K562 (cell line): ENCODE results near the gene ABCA10. TPM values are rescaled to one million over a fixed set of nuclear protein-coding genes. Genes with fewer than 3 reads are reported as not detected.

Experiments used
- ATAC-seq: fragments of 200-7000 bp; cut with Tn5 transposase; 3 replicates; pipeline ENCODE4 v1.9.1; 2020; ENCODE audit warnings: moderate library complexity
- BruUV-seq: library from RNA; stranded (reverse); fragments of 400-500 nt; replicated peaks from 2 replicates; lab custom pipeline; 2021; lab: Mats Ljungman, UMichigan
- CTCF ChIA-PET: fragments of 300-600 bp; formaldehyde crosslinking; extraction: SDS; loops from one replicate; lab custom pipeline; 2021; ENCODE audit warnings: low intra/inter-chr PET ratio; lab: Yijun Ruan, JAX
- POLR2A ChIA-PET: fragments of 300-600, 350-650 bp; sonication (Branson Sonifier 250); formaldehyde crosslinking; extraction: SDS; loops from one replicate; lab custom pipeline; 2021; ENCODE audit warnings: antibody characterized with exemption, inconsistent platforms; lab: Yijun Ruan, JAX
- DNase-seq, 4 experiments: peaks; one replicate each; pipeline versions ENCODE4 v3.0.0 to v3.0.0-alpha.2; 2011 to 2018; ENCODE audit warnings: low spot score in 3 of 4, mixed read lengths in 3 of 4; ENCODE audit errors: extremely low read depth in 1 of 4
- FAIRE-seq: peaks from 2 replicates; lab custom pipeline; 2011; peaks lifted over from hg19 to GRCh38; lab: Jason Lieb, UNC
- H2AFZ ChIP-seq: 2 replicates; pipeline ENCODE4 v1.6.0; 2011; ENCODE audit warnings: low read depth, low read length, control low read depth, inconsistent platforms
- H3K27ac ChIP-seq: fragments of 200-600 bp; 3 replicates; pipeline ENCODE4 v1.8.0; 2011; ENCODE audit warnings: low read depth, mild to moderate bottlenecking, control low read depth, inconsistent platforms, low read length, moderate library complexity, mixed read lengths; ENCODE audit errors: extremely low read depth
- H3K27me3 ChIP-seq, 2 experiments: fragments of 300-600 bp in 1 of 2; 2 replicates in 1 of 2; 3 replicates in 1 of 2; pipeline versions ENCODE4 v1.6.0 to v1.8.0; 2011; ENCODE audit warnings: inconsistent platforms in 2 of 2, low read length in 2 of 2, mild to moderate bottlenecking in 1 of 2, mixed read lengths in 1 of 2, moderate library complexity in 1 of 2; ENCODE audit not compliant: control insufficient read depth in 2 of 2, insufficient read depth in 2 of 2
- H3K36me3 ChIP-seq: fragments of 300-600 bp; 3 replicates; pipeline ENCODE4 v1.8.0; 2011; ENCODE audit warnings: mild to moderate bottlenecking, low read length, inconsistent platforms; ENCODE audit not compliant: control insufficient read depth, insufficient read depth
- H3K4me1 ChIP-seq, 2 experiments: fragments of 200-600 bp in 1 of 2; replicated peaks in 1 of 2; 2 replicates in 1 of 2; 3 replicates in 1 of 2; pipeline versions ENCODE4 v1.5.1 to v1.8.0; 2011; ENCODE audit warnings: inconsistent platforms in 2 of 2, low read length in 2 of 2, mild to moderate bottlenecking in 1 of 2, mixed read lengths in 1 of 2, moderate library complexity in 1 of 2; ENCODE audit not compliant: control insufficient read depth in 2 of 2, insufficient read depth in 2 of 2
- H3K4me2 ChIP-seq: 2 replicates; pipeline ENCODE4 v1.6.1; 2011; ENCODE audit warnings: low read length, control low read depth, inconsistent platforms, mixed read lengths; ENCODE audit not compliant: insufficient read depth
- H3K4me3 ChIP-seq: fragments of 200-600 bp; sonication (generic), shearing (Covaris generic); 2 replicates; pipeline ENCODE4 v1.5.1; 2016; ENCODE audit warnings: control low read depth, inconsistent platforms
- H3K79me2 ChIP-seq: fragments of 200-600 bp; 3 replicates; pipeline ENCODE4 v1.8.0; 2011; ENCODE audit warnings: low read length, inconsistent platforms; ENCODE audit not compliant: control insufficient read depth, insufficient read depth
- H3K9ac ChIP-seq, 2 experiments: 2 replicates each; pipeline versions ENCODE4 v1.6.0 to v1.6.1; 2011; ENCODE audit warnings: low read depth in 2 of 2, low read length in 2 of 2, control low read depth in 1 of 2, inconsistent platforms in 1 of 2, mild to moderate bottlenecking in 1 of 2, mixed read lengths in 1 of 2; ENCODE audit not compliant: insufficient read depth in 1 of 2
- H3K9me1 ChIP-seq: one replicate; pipeline ENCODE4 v1.6.0; 2011; ENCODE audit warnings: inconsistent platforms, mild to moderate bottlenecking, low read length, moderate library complexity; ENCODE audit not compliant: control insufficient read depth, insufficient read depth
- H3K9me3 ChIP-seq: replicated peaks from 2 replicates; pipeline ENCODE4 v1.5.1; 2011; ENCODE audit warnings: low read depth, low read length, inconsistent platforms; ENCODE audit not compliant: control insufficient read depth, insufficient read depth
- H4K20me1 ChIP-seq: replicated peaks from 2 replicates; pipeline ENCODE4 v1.6.1; 2011; ENCODE audit warnings: low read length, inconsistent platforms, mixed read lengths; ENCODE audit not compliant: control insufficient read depth, insufficient read depth
- ILK ChIP-seq: fragments of 450-650 bp; IDR thresholded peaks from 2 replicates; pipeline ENCODE4 v1.6.1; 2016; ENCODE audit warnings: missing genetic modification characterization, low read depth, mild to moderate bottlenecking, missing compliant biosample characterization, moderate library complexity, borderline replicate concordance
- PKNOX1 ChIP-seq: fragments of 450-650 bp; IDR thresholded peaks from 2 replicates; pipeline ENCODE4 v1.6.1; 2016
- RHOXF2B ChIP-seq: fragments of 250-450 bp; sonication (Bioruptor Pico); conservative IDR thresholded peaks from 2 replicates; pipeline ENCODE4 v1.5.1; 2021
- SAP30 ChIP-seq: fragments of 200-600 bp; sonication (generic); IDR thresholded peaks from 2 replicates; pipeline ENCODE4 v1.6.1; 2012; ENCODE audit warnings: borderline replicate concordance, low read depth, mild to moderate bottlenecking, moderate library complexity, low read length, control low read depth, inconsistent platforms; ENCODE audit not compliant: insufficient read depth, poor library complexity, severe bottlenecking
- TRIM24 ChIP-seq, 2 experiments: fragments of 450-650 bp; IDR thresholded peaks; 2 replicates each; pipeline ENCODE4 v1.6.1; 2016
- ZBTB1 ChIP-seq: sonication (generic); formaldehyde crosslinking; IDR thresholded peaks from 2 replicates; pipeline ENCODE4 v1.8.1; 2023; ENCODE audit warnings: missing genetic modification reagents, low read depth, mild to moderate bottlenecking, borderline replicate concordance
- ZNF217 ChIP-seq: sonication (generic); formaldehyde crosslinking; IDR thresholded peaks from 2 replicates; pipeline ENCODE4 v1.8.0; 2022; ENCODE audit warnings: mild to moderate bottlenecking, missing genetic modification reagents
- WGBS: fragments of 100-300 bp; shearing (Covaris generic); methylation state at CpG from one replicate; pipeline ENCODE4 v1.1.6; 2016; ENCODE audit warnings: low coverage, mixed read lengths; ENCODE audit not compliant: insufficient coverage; ENCODE audit errors: missing lambda C conversion rate; 5-methylcytosine and 5-hydroxymethylcytosine counted together
- in situ Hi-C: fragments of 300-500 bp; cut with MboI; formaldehyde crosslinking; loops from 4 replicates; pipeline ENCODE4 v1.15.0; 2018; ENCODE audit warnings: inconsistent platforms, mixed read lengths
- intact Hi-C: fragments of 100-400 bp; cut with micrococcal nuclease; formaldehyde crosslinking; loops from 2 replicates; pipeline ENCODE4 v1.14.2; 2022
- polyA plus RNA-seq, 8 experiments: library from polyadenylated mRNA; depleted of rRNA in 4 of 8; stranded (reverse) in 5 of 8; unstranded in 3 of 8; fragments of >200 nt; fragmentation: Nextera tagmentation in 2 of 8; fragmentation: Illumina TruSeq in 1 of 8; extraction: Ambion mirVana in 2 of 8; extraction: Trizol in 1 of 8; gene quantifications; 2 replicates each; pipeline versions ENCODE4 v1.2.1 to v1.2.3, GENCODE V29; 2011 to 2014; ENCODE audit warnings: inconsistent platforms in 1 of 8, missing spikeins in 1 of 8
- total RNA-seq, 7 experiments: library from RNA; depleted of rRNA in 6 of 7; stranded (reverse); fragments of >200 nt in 6 of 7; fragmentation: Illumina TruSeq in 2 of 7; extraction: Trizol in 2 of 7; gene quantifications; 2 replicates each; pipeline versions ENCODE4 v1.2.1 to v1.2.3, GENCODE V29; 2011 to 2021; ENCODE audit warnings: low replicate concordance in 1 of 7
- TF ChIP-seq, protein P1 (sequence below): fragments of 450-650 bp; IDR thresholded peaks from 2 replicates; pipeline ENCODE4 v1.6.1; 2018; ENCODE audit not compliant: partially characterized antibody
- TF ChIP-seq, protein P2 (sequence below): fragments of 250-450 bp; sonication (Bioruptor Pico); IDR thresholded peaks from 2 replicates; pipeline ENCODE4 v1.8.0; 2021; ENCODE audit warnings: borderline replicate concordance, mild to moderate bottlenecking, moderate library complexity; ENCODE audit not compliant: poor library complexity, severe bottlenecking

The ABCA10 gene
- total and polyA plus RNA-seq, 9 of the 15 experiments (the other 6 are each of a cell fraction or from before 2014, with no cell fraction given) = 0.04 to 0.45 (median 0.15) TPM; not detected in 1

GRCh38 chr17:69111794-69112193, 116.8 kb downstream of the ABCA10 start:
- H3K36me3 ChIP-seq = no peaks in the 10 kb centered on the region
- in situ Hi-C loops (no loop called here), intact Hi-C loops (no loop called here)
- ATAC-seq (no peak), DNase-seq (no peak), FAIRE-seq (no peak)
- no peaks in the 10 kb centered on the region for H3K27me3 ChIP-seq
- TF ChIP-seq, protein P1, sequence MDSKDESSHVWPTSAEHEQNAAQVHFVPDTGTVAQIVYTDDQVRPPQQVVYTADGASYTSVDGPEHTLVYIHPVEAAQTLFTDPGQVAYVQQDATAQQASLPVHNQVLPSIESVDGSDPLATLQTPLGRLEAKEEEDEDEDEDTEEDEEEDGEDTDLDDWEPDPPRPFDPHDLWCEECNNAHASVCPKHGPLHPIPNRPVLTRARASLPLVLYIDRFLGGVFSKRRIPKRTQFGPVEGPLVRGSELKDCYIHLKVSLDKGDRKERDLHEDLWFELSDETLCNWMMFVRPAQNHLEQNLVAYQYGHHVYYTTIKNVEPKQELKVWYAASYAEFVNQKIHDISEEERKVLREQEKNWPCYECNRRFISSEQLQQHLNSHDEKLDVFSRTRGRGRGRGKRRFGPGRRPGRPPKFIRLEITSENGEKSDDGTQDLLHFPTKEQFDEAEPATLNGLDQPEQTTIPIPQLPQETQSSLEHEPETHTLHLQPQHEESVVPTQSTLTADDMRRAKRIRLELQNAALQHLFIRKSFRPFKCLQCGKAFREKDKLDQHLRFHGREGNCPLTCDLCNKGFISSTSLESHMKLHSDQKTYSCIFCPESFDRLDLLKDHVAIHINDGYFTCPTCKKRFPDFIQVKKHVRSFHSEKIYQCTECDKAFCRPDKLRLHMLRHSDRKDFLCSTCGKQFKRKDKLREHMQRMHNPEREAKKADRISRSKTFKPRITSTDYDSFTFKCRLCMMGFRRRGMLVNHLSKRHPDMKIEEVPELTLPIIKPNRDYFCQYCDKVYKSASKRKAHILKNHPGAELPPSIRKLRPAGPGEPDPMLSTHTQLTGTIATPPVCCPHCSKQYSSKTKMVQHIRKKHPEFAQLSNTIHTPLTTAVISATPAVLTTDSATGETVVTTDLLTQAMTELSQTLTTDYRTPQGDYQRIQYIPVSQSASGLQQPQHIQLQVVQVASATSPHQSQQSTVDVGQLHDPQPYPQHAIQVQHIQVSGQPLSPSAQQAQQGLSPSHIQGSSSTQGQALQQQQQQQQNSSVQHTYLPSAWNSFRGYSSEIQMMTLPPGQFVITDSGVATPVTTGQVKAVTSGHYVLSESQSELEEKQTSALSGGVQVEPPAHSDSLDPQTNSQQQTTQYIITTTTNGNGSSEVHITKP = no peak
- no peak for TF ChIP-seq RHOXF2B (CRISPR knock-in tag)
- no peak for TF ChIP-seq SAP30
- TF ChIP-seq PKNOX1 = no peak
- TF ChIP-seq ILK (tag) = no peak
- TF ChIP-seq TRIM24 (IDR thresholded peaks at IDR 0.05) = no peak
- TF ChIP-seq ZBTB1 (CRISPR knock-in tag) = no peak
- TF ChIP-seq ZNF217 (CRISPR knock-in tag) = no peak
- TF ChIP-seq, protein P2, sequence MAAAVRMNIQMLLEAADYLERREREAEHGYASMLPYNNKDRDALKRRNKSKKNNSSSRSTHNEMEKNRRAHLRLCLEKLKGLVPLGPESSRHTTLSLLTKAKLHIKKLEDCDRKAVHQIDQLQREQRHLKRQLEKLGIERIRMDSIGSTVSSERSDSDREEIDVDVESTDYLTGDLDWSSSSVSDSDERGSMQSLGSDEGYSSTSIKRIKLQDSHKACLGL (CRISPR knock-in tag) = no peak
- ChIA-PET POLR2A (no interaction called here), CTCF (no interaction called here)
- no peaks in the 10 kb centered on the region for H3K79me2 ChIP-seq
- no peak overlapping the region for H3K4me3 ChIP-seq
- 33% methylated on average over 1 of the region's 1 CpG for WGBS
- no peak overlapping the region for H3K4me2 ChIP-seq
- no peaks in the 10 kb centered on the region for H3K4me1 ChIP-seq
- no peak overlapping the region for H3K9ac ChIP-seq
- peak overlapping the region; percentile 71 for H2AFZ ChIP-seq
- no peaks in the 10 kb centered on the region for H3K9me3 ChIP-seq
- no peaks in the 10 kb centered on the region for H3K9me1 ChIP-seq
- no peaks in the 10 kb centered on the region for H4K20me1 ChIP-seq
- BruUV-seq = no TSS peak
- H3K27ac ChIP-seq = no peak overlapping the region
